ENCODE data around the gene PUM2.
"Not testable (repeated sequence)": the region's sequence is repeated elsewhere in the genome, so short reads cannot be mapped to it uniquely, and the experiment has no call there.

PUM2 gene

DNA sequence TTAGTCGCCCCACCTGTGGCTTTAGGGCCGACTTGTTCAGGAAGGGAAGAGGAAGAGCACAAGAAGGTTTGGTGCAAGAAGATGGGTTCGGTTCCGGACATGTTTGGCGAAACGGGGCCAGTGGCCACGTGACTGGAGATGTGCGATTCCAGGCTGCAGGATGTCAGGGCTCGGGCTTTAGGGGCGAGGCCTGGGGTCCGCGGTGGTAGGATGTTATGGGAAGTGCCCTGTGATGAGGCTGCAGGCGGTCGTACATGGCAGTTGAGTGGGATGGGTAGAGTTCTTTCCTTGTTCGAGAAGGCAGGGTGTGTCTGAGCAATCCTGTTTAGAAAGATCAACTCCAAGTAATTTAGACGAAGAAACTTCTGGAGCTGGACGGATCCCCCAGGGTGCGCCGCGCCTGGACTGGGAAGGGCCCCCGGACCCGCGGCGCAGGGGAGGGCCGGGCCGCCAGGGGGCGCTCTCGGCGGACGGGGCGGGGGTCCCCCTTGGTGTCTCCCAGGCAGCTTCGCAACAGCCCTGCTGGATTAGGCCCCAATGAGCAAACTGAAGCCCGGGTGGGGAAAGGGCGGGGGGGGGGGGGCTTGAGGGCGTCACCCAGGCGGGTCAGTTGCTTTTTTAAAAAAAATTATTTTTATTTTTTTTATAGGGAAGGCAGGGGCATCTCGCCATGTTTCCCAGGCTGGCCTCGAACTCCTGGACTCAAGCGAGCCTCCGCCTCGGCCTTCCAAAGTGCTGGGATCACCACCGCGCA, 108.5 kb downstream of the PUM2 start:
- Histone ChIP-seq H3K4me1 (ENCODE audit: control insufficient read depth, insufficient read depth, low read length, poor library complexity, severe bottlenecking) (no peaks in the 10 kb centered on the region), H3K36me3 (ENCODE audit: control insufficient read depth, insufficient read depth, low read length) (no peaks in the 10 kb centered on the region), H3K9me3 (ENCODE audit: control insufficient read depth, low read length) (no peaks in the 10 kb centered on the region), H3K27me3 (replicated peaks; ENCODE audit: control insufficient read depth, insufficient read depth, low read length, poor library complexity, severe bottlenecking) (no peaks in the 10 kb centered on the region), H3K4me3 (ENCODE audit: insufficient read depth, low read depth, low read length, poor library complexity, severe bottlenecking) (no peak overlapping the region), H3K27ac (ENCODE audit: insufficient read depth, low read length, poor library complexity, severe bottlenecking) (no peak overlapping the region)
- peak in 1 of 3 donors; percentile 6 for DNase-seq

DNA sequence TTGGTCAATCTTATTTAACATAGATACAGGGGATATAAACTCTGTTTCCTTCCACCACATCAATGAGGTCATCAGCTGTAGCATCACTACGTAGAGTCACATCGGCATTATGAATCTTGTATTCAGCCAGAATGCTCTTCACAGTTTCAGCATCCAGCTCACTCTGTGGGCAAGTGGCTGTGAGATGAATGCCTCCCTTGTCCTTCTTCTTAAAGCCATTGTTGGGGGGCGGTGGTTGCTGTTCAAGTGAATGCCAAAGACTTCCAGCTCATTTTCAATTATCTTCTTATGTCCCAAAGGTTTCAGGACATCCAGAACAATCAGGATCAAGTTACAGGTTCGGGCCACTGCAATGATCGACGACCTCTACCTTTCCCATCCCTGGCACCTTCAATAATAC, 110.4 kb downstream of the PUM2 start:
- not testable (repeated sequence) for H3K36me3 ChIP-seq (ENCODE audit: control insufficient read depth, insufficient read depth, low read length); H3K27me3 ChIP-seq (replicated peaks; ENCODE audit: control insufficient read depth, insufficient read depth, low read length, poor library complexity, severe bottlenecking); H3K27ac ChIP-seq (ENCODE audit: insufficient read depth, low read length, poor library complexity, severe bottlenecking); H3K4me3 ChIP-seq (ENCODE audit: insufficient read depth, low read depth, low read length, poor library complexity, severe bottlenecking); H3K4me1 ChIP-seq (ENCODE audit: control insufficient read depth, insufficient read depth, low read length, poor library complexity, severe bottlenecking); DNase-seq; H3K9me3 ChIP-seq (ENCODE audit: control insufficient read depth, low read length)

DNA sequence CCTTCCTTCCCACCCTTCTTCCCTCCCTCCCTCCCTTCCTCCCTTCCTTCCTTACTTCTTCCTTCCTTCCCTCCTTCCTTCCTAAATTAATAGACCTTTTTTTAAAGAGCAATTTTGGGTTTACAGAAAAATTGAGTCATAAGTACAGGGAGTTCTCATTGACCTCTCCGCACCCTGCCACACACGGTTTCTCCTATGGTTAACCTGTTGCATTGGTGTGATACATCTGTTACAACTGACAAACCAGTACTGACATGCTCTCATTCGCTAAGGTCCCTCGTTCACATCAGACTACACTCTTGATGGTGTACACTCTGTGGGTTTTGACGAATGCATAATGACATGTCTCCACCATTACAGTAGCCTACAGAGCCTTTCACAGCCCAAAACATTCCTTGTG, 114.1 kb downstream of the PUM2 start:
- H3K4me3 ChIP-seq (ENCODE audit: insufficient read depth, low read depth, low read length, poor library complexity, severe bottlenecking), result no peak overlapping the region
- H3K27me3 ChIP-seq (replicated peaks; ENCODE audit: control insufficient read depth, insufficient read depth, low read length, poor library complexity, severe bottlenecking), result no peaks in the 10 kb centered on the region
- H3K4me1 ChIP-seq (ENCODE audit: control insufficient read depth, insufficient read depth, low read length, poor library complexity, severe bottlenecking), result no peaks in the 10 kb centered on the region
- no peaks in the 10 kb centered on the region for H3K9me3 ChIP-seq (ENCODE audit: control insufficient read depth, low read length)
- no peak overlapping the region for H3K27ac ChIP-seq (ENCODE audit: insufficient read depth, low read length, poor library complexity, severe bottlenecking)
- no peaks in the 10 kb centered on the region for H3K36me3 ChIP-seq (ENCODE audit: control insufficient read depth, insufficient read depth, low read length)
- no peak for DNase-seq

DNA sequence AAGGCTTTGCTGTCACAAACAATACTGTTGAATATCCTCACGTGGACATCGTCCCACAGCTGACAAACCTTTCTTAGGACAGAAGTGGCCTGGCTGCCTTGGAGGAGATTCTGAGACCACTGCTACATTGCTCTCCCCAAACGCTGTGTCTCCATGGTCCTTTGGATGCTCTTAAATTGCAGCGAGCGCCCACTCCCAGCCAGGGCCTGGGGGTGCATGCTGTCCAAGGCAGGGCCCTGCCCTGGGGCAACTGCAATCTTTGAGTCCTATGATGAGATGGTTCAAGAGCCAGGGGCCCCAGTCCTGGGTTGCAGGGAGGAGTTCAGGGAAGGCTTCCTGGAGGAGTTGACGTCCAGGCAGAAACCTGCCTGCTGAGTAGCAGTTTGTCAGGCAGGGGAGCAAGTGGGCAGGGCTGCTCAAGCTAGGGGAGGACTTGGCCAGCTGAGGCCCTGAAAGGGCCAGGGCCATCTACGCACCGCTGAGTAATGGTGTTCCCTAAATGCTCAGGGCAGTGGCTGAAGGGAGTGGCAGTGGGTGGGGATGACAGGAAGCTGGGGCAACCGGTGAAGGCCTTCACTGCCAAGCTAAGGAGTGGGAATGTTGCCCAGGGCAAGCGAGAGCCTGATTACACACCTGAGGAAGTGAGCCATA, 114.9 kb downstream of the PUM2 start:
- no peak for DNase-seq
- H3K27ac ChIP-seq (ENCODE audit: insufficient read depth, low read length, poor library complexity, severe bottlenecking), result no peak overlapping the region
- H3K4me1 ChIP-seq (ENCODE audit: control insufficient read depth, insufficient read depth, low read length, poor library complexity, severe bottlenecking), result no peaks in the 10 kb centered on the region
- H3K9me3 ChIP-seq (ENCODE audit: control insufficient read depth, low read length), result no peaks in the 10 kb centered on the region
- H3K27me3 ChIP-seq (replicated peaks; ENCODE audit: control insufficient read depth, insufficient read depth, low read length, poor library complexity, severe bottlenecking), result no peaks in the 10 kb centered on the region
- no peak overlapping the region for H3K4me3 ChIP-seq (ENCODE audit: insufficient read depth, low read depth, low read length, poor library complexity, severe bottlenecking)
- no peaks in the 10 kb centered on the region for H3K36me3 ChIP-seq (ENCODE audit: control insufficient read depth, insufficient read depth, low read length)

DNA sequence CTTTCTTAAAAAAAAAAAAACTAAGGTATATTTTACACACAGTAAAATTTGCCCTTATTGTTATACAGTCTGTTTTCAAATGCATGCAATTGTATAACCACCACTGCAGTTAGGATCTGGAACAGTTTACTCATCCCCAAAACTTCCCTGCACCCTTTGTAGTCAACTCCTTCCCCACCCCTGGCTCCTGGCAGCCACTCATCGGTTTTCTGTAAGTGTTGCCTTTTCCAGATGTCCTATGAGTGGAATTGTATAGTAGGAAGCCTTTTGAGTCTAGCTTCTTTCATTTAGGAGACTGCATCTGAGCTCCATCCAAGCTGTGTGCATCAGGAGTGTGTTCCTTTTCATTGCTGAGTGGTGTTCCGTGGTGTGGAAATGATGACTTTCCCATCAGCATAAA, 116.0 kb downstream of the PUM2 start:
- not testable (repeated sequence) for H3K27me3 ChIP-seq (replicated peaks; ENCODE audit: control insufficient read depth, insufficient read depth, low read length, poor library complexity, severe bottlenecking); H3K4me3 ChIP-seq (ENCODE audit: insufficient read depth, low read depth, low read length, poor library complexity, severe bottlenecking); H3K9me3 ChIP-seq (ENCODE audit: control insufficient read depth, low read length); H3K4me1 ChIP-seq (ENCODE audit: control insufficient read depth, insufficient read depth, low read length, poor library complexity, severe bottlenecking); DNase-seq; H3K36me3 ChIP-seq (ENCODE audit: control insufficient read depth, insufficient read depth, low read length); H3K27ac ChIP-seq (ENCODE audit: insufficient read depth, low read length, poor library complexity, severe bottlenecking)

DNA sequence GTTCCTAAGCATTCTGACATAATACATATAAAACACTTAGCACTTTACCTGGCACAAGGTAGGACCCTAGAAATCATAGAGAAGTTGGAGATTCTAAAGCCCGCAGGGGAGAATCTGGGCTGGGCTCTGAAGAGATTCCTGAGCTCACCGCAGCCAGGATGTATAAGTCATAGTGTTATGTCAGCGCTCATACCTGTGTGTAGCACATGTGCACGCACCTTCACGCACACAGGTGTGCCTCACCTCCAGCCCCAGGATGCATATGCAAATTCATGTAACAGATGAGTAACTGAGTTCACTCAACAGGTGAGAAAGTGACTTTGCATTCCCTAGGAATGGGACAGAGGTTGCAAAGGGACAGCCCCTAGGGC, 117.8 kb downstream of the PUM2 start:
- no peaks in the 10 kb centered on the region for H3K27me3 ChIP-seq (replicated peaks; ENCODE audit: control insufficient read depth, insufficient read depth, low read length, poor library complexity, severe bottlenecking)
- no peak overlapping the region for H3K27ac ChIP-seq (ENCODE audit: insufficient read depth, low read length, poor library complexity, severe bottlenecking)
- no peak for DNase-seq
- H3K9me3 ChIP-seq (ENCODE audit: control insufficient read depth, low read length), result no peaks in the 10 kb centered on the region
- no peak overlapping the region for H3K4me3 ChIP-seq (ENCODE audit: insufficient read depth, low read depth, low read length, poor library complexity, severe bottlenecking)
- no peaks in the 10 kb centered on the region for H3K4me1 ChIP-seq (ENCODE audit: control insufficient read depth, insufficient read depth, low read length, poor library complexity, severe bottlenecking)
- H3K36me3 ChIP-seq (ENCODE audit: control insufficient read depth, insufficient read depth, low read length), result no peaks in the 10 kb centered on the region

DNA sequence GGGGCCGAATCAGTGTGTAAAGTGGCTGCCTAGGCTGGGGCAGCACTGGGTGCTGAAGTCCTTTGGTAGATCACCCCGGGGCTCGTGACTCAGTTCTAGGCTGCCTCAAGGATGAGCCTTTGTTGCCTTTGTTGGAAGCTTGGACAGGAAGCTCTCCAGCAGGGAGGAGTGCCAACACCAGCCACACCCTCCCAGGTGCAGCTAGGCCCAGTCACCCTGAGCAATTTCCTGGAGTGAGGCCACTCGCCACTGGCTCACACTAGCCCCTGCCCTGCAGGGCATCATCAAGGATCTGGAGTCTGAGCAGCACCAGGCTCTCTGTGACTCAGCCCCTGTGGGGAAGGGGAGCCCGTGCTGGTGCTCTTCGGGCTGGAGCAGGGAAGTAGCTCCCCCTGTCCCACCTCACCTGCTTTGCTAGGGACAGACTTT, 119.0 kb downstream of the PUM2 start:
- Histone ChIP-seq H3K27ac (ENCODE audit: insufficient read depth, low read length, poor library complexity, severe bottlenecking) (no peak overlapping the region), H3K4me1 (ENCODE audit: control insufficient read depth, insufficient read depth, low read length, poor library complexity, severe bottlenecking) (no peaks in the 10 kb centered on the region), H3K36me3 (ENCODE audit: control insufficient read depth, insufficient read depth, low read length) (no peaks in the 10 kb centered on the region), H3K9me3 (ENCODE audit: control insufficient read depth, low read length) (no peaks in the 10 kb centered on the region), H3K27me3 (replicated peaks; ENCODE audit: control insufficient read depth, insufficient read depth, low read length, poor library complexity, severe bottlenecking) (no peaks in the 10 kb centered on the region), H3K4me3 (ENCODE audit: insufficient read depth, low read depth, low read length, poor library complexity, severe bottlenecking) (no peak overlapping the region)
- no peak for DNase-seq

DNA sequence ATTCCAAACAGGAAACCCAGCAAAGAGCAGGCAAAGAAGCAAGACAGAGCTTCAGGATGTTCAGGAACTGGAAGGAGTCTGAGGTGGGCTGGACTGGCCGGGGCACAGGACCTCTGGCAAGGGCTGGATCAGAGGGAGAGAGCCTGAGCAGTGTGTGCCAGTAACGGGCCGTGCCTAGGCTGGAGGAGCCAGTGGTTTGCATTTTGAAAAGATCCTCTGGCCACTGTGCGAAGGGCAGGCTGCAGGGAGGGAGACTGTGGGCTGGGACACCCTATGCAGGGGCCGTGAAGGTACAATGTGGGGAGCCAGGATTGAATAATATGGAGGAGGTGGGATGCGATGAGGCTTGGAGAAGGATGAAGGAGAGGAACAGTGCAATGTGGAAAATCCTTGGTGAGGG, 119.5 kb downstream of the PUM2 start:
- H3K27me3 ChIP-seq (replicated peaks; ENCODE audit: control insufficient read depth, insufficient read depth, low read length, poor library complexity, severe bottlenecking), result no peaks in the 10 kb centered on the region
- DNase-seq, result no peak
- no peaks in the 10 kb centered on the region for H3K36me3 ChIP-seq (ENCODE audit: control insufficient read depth, insufficient read depth, low read length)
- no peak overlapping the region for H3K4me3 ChIP-seq (ENCODE audit: insufficient read depth, low read depth, low read length, poor library complexity, severe bottlenecking)
- no peaks in the 10 kb centered on the region for H3K4me1 ChIP-seq (ENCODE audit: control insufficient read depth, insufficient read depth, low read length, poor library complexity, severe bottlenecking)
- no peak overlapping the region for H3K27ac ChIP-seq (ENCODE audit: insufficient read depth, low read length, poor library complexity, severe bottlenecking)
- no peaks in the 10 kb centered on the region for H3K9me3 ChIP-seq (ENCODE audit: control insufficient read depth, low read length)

DNA sequence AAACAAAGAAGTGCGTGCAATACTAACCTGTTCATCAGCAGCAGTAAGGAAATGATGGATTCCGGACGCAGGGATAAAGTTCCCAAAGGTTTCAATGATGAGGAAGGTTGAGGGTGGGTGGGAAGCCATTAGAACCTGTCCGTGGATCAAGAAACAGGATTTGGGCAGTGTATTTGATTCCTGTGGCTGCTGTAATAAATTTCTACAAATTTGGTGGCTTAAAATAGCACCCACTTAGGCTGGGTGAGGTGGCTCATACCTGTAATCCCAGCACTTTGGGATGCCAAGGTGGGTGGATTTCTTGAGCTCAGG, 120.6 kb downstream of the PUM2 start:
- Histone ChIP-seq H3K9me3 (ENCODE audit: control insufficient read depth, low read length) (no peaks in the 10 kb centered on the region), H3K36me3 (ENCODE audit: control insufficient read depth, insufficient read depth, low read length) (no peaks in the 10 kb centered on the region), H3K27me3 (replicated peaks; ENCODE audit: control insufficient read depth, insufficient read depth, low read length, poor library complexity, severe bottlenecking) (peaks cover 6% of the 10 kb centered on the region), H3K27ac (ENCODE audit: insufficient read depth, low read length, poor library complexity, severe bottlenecking) (no peak overlapping the region), H3K4me1 (ENCODE audit: control insufficient read depth, insufficient read depth, low read length, poor library complexity, severe bottlenecking) (peaks cover 7% of the 10 kb centered on the region), H3K4me3 (ENCODE audit: insufficient read depth, low read depth, low read length, poor library complexity, severe bottlenecking) (no peak overlapping the region)
- DNase-seq, result no peak

DNA sequence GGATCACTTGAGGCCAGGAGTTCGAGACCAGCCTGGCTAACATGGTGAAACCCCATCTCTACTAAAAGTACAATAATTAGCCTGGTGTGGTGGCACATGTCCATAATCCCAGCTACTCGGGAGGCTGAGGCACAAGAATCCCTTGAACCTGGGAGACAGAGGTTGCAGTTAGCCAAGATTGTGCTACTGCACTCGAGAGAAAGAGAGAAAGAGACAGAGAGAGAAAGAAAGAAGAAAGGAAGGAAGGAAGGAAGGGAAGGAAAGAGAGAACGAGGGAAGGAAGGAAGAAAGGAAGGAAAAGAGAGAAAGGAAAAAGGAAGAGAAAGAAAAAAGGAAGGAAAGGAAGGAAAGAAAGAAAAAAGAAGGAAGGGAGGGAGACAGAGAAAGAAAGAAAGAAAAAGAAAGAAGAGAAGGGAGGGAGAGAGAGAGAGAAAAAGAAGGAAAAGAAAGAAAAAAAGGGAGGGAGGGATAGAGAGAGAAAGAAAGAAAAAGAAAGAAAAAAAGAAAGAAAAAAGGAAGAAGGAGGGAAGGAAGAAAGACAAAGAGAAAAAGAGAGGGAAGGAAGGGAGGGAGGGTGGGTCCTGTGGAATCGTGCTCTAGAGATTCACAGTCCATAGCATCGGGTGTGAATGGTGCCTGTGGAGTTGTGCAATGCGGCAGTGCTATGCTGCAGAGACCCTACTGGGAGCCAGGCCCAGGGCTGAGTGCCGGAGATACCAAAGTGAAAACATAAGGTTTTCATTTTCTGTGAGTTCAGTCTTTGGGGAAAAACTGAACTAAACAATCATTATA, 121.1 kb downstream of the PUM2 start:
- Histone ChIP-seq H3K27me3 (replicated peaks; ENCODE audit: control insufficient read depth, insufficient read depth, low read length, poor library complexity, severe bottlenecking) (peaks cover 6% of the 10 kb centered on the region), H3K27ac (ENCODE audit: insufficient read depth, low read length, poor library complexity, severe bottlenecking) (no peak overlapping the region), H3K36me3 (ENCODE audit: control insufficient read depth, insufficient read depth, low read length) (no peaks in the 10 kb centered on the region), H3K9me3 (ENCODE audit: control insufficient read depth, low read length) (no peaks in the 10 kb centered on the region), H3K4me1 (ENCODE audit: control insufficient read depth, insufficient read depth, low read length, poor library complexity, severe bottlenecking) (peaks cover 7% of the 10 kb centered on the region), H3K4me3 (ENCODE audit: insufficient read depth, low read depth, low read length, poor library complexity, severe bottlenecking) (no peak overlapping the region)
- DNase-seq, result no peak
